B cell (primary cell): ENCODE data around the gene AGBL3. TPM values are rescaled to one million over a fixed set of nuclear protein-coding genes. Genes with fewer than 3 reads are reported as not detected.

ENCODE experiments used
- ATAC-seq: fragments of 200-7000 bp; cut with Tn5 transposase; one replicate; pipeline ENCODE4 v1.10.0; 2021; ENCODE audit warnings: low read depth, mild to moderate bottlenecking, moderate number of reproducible peaks, moderate library complexity
- CTCF ChIA-PET: fragments of 350-600 bp; sonication (Branson Sonifier 250); formaldehyde crosslinking; loops from one replicate; lab custom pipeline; 2021; ENCODE audit warnings: antibody characterized with exemption, inconsistent platforms; lab: Charles Lee
- POLR2A ChIA-PET: fragments of 350-600 bp; sonication (Branson Sonifier 250); formaldehyde crosslinking; loops from one replicate; lab custom pipeline; 2021; ENCODE audit warnings: antibody characterized with exemption; lab: Charles Lee
- DNase-seq: peaks from one replicate; pipeline ENCODE4 v3.0.0; 2013
- H2AFZ ChIP-seq: 2 replicates; pipeline ENCODE4 v1.6.1; 2012; ENCODE audit warnings: mild to moderate bottlenecking, low read depth, low read length; ENCODE audit not compliant: insufficient read depth, poor library complexity, severe bottlenecking
- H3K27ac ChIP-seq, 2 donors: 1 replicate in 1 of 2; 2 replicates in 1 of 2; pipeline ENCODE4 v1.5.1; 2012 to 2013; ENCODE audit warnings: low read length in 2 of 2, mild to moderate bottlenecking in 2 of 2, moderate library complexity in 1 of 2
- H3K27me3 ChIP-seq, 4 experiments: fragments of 200-600 bp in 1 of 4; sonication (generic) in 1 of 4; replicated peaks in 1 of 4; 1 replicate in 2 of 4; 2 replicates in 2 of 4; pipeline versions ENCODE4 v1.6.1 to v1.7.0; 2013 to 2016; ENCODE audit warnings: low read length in 3 of 4, mild to moderate bottlenecking in 2 of 4, mixed read lengths in 1 of 4, moderate library complexity in 1 of 4; ENCODE audit not compliant: insufficient read depth in 4 of 4, control insufficient read depth in 3 of 4; ENCODE audit errors: control extremely low read depth in 1 of 4
- H3K36me3 ChIP-seq, 2 experiments: replicated peaks in 1 of 2; 1 replicate in 1 of 2; 2 replicates in 1 of 2; pipeline versions ENCODE4 v1.6.1 to v1.7.1; 2013; ENCODE audit warnings: low read length in 1 of 2; ENCODE audit not compliant: insufficient read depth in 2 of 2, control insufficient read depth in 1 of 2; ENCODE audit errors: control extremely low read depth in 1 of 2, extremely low read depth in 1 of 2
- H3K4me1 ChIP-seq, 2 donors: fragments of 200-600 bp in 1 of 2; sonication (generic) in 1 of 2; 1 replicate in 1 of 2; 2 replicates in 1 of 2; pipeline versions ENCODE4 v1.5.1 to v1.6.1; 2013 to 2017; ENCODE audit warnings: low read length in 2 of 2; ENCODE audit not compliant: control insufficient read depth in 2 of 2, insufficient read depth in 2 of 2
- H3K4me2 ChIP-seq: replicated peaks from 2 replicates; pipeline ENCODE3; 2012; ENCODE audit warnings: mild to moderate bottlenecking, low read depth, low read length; ENCODE audit not compliant: poor library complexity, severe bottlenecking
- H3K4me3 ChIP-seq, 5 experiments: fragments of 200-600 bp in 1 of 5; sonication (generic) in 1 of 5; 1 replicate in 3 of 5; 2 replicates in 2 of 5; pipeline versions ENCODE4 v1.5.1 to v1.7.0; 2011 to 2016; ENCODE audit warnings: low read length in 4 of 5, mild to moderate bottlenecking in 4 of 5, low read depth in 2 of 5, control low read depth in 1 of 5, moderate library complexity in 1 of 5; ENCODE audit not compliant: insufficient read depth in 1 of 5; ENCODE audit errors: control extremely low read depth in 1 of 5, extremely low read depth in 1 of 5
- H3K79me2 ChIP-seq: fragments of 200-600 bp; sonication (generic); one replicate; pipeline ENCODE4 v1.6.0; 2016; ENCODE audit warnings: low read length; ENCODE audit not compliant: control insufficient read depth, insufficient read depth
- H3K9ac ChIP-seq: fragments of 200-600 bp; sonication (generic); 2 replicates; pipeline ENCODE4 v1.6.1; 2017; ENCODE audit warnings: mild to moderate bottlenecking, low read length, moderate library complexity
- H3K9me3 ChIP-seq, 3 donors: one replicate each; pipeline versions ENCODE4 v1.6.1 to v1.7.1; 2013; ENCODE audit warnings: low read length in 2 of 3; ENCODE audit not compliant: control insufficient read depth in 2 of 3, insufficient read depth in 1 of 3; ENCODE audit errors: control extremely low read depth in 1 of 3
- H4K20me1 ChIP-seq: 2 replicates; pipeline ENCODE4 v1.6.0; 2012; ENCODE audit warnings: mild to moderate bottlenecking, low read length; ENCODE audit not compliant: insufficient read depth, control insufficient read depth, poor library complexity, severe bottlenecking
- H3K27ac Mint-ChIP-seq: one replicate; pipeline ENCODE4 v1.8.0; 2021; ENCODE audit warnings: mixed read lengths
- H3K27me3 Mint-ChIP-seq: one replicate; pipeline ENCODE4 v1.8.0; 2021; ENCODE audit warnings: mixed read lengths
- H3K4me1 Mint-ChIP-seq: one replicate; pipeline ENCODE4 v1.8.0; 2021; ENCODE audit warnings: mixed read lengths
- H3K4me3 Mint-ChIP-seq: one replicate; pipeline ENCODE4 v1.8.0; 2021; ENCODE audit warnings: mixed read lengths
- H3K9me3 Mint-ChIP-seq: one replicate; pipeline ENCODE4 v1.8.0; 2022; ENCODE audit warnings: mixed read lengths; ENCODE audit not compliant: insufficient read depth
- CTCF ChIP-seq: fragments of 200-600 bp; IDR thresholded peaks from one replicate; pipeline ENCODE4 v1.8.0; 2022; ENCODE audit warnings: antibody characterized with exemption, mild to moderate bottlenecking
- EZH2 ChIP-seq: IDR thresholded peaks from 2 replicates; pipeline ENCODE4 v1.6.1; 2012; ENCODE audit warnings: borderline replicate concordance, low read depth, mild to moderate bottlenecking, moderate library complexity, low read length; ENCODE audit not compliant: insufficient read depth, poor library complexity, severe bottlenecking
- WGBS: methylation state at CpG from one replicate; pipeline ENCODE4 v1.1.5; 2013; ENCODE audit warnings: missing lambda C conversion rate; ENCODE audit not compliant: insufficient coverage; 5-methylcytosine and 5-hydroxymethylcytosine counted together
- intact Hi-C: fragments of 100-400 bp; cut with micrococcal nuclease; formaldehyde crosslinking; loops from one replicate; pipeline ENCODE4 v1.10.0; 2022
- polyA plus RNA-seq: library from polyadenylated mRNA; depleted of rRNA; stranded (reverse); fragments of >200 nt; gene quantifications from 2 replicates; pipeline ENCODE4 v1.2.3, GENCODE V29; 2012
- total RNA-seq, 2 donors: library from RNA; stranded (reverse); fragments of 120-200 nt in 1 of 2; gene quantifications; 1 replicate in 1 of 2; 2 replicates in 1 of 2; pipeline versions ENCODE4 v1.2.3 to v1.2.4, GENCODE V29; 2013 to 2022

Gene AGBL3
- total and polyA plus RNA-seq, 2 donors (not counting 1 experiment from before 2014, with no cell fraction given), result 0.51 to 10.9 TPM

GRCh38 chr7:135166338-135166990 lies 180.2 kb downstream of the AGBL3 start:
- intact Hi-C loops, result no loop called here
- H3K4me3 Mint-ChIP-seq, result no peak overlapping the region
- Histone ChIP-seq H4K20me1 (peaks cover 14% of the 10 kb centered on the region), H3K4me3 (no peak overlapping the region), H2AFZ (no peak overlapping the region), H3K9ac (no peak overlapping the region), H3K36me3 (peaks cover 0 to 55% of the 10 kb centered on the region in 2 experiments), H3K4me2 (no peak overlapping the region), H3K4me1 (peaks cover 17 to 37% of the 10 kb centered on the region in 2 donors), H3K79me2 (peaks cover 24% of the 10 kb centered on the region), H3K27ac (peak overlapping the region in 1 of 2 donors; percentile 13), H3K27me3 (no peaks in the 10 kb centered on the region), H3K9me3 (peaks cover 0 to 7% (median 0%) of the 10 kb centered on the region in 3 donors)
- TF ChIP-seq EZH2 (no peak), CTCF (no peak)
- ChIA-PET POLR2A (no interaction called here), CTCF (interaction anchor here (7.8 to 8.1 kb wide), 2 partner anchors 21 to 180 kb away, joined by 78 to 80 read pairs; partner anchors contain the start of genes AGBL3 and TMEM140)
- ATAC-seq, result no peak
- H3K27me3 Mint-ChIP-seq, result no peaks in the 10 kb centered on the region
- H3K27ac Mint-ChIP-seq, result peak overlapping the region; percentile 87
- 69% methylated on average over 16 of the region's 18 CpGs for WGBS
- peaks cover 64% of the 10 kb centered on the region for H3K4me1 Mint-ChIP-seq
- DNase-seq, result no peak
- H3K9me3 Mint-ChIP-seq, result peaks cover 2% of the 10 kb centered on the region

- ATAC-seq (no peak), DNase-seq (no peak)
- Histone ChIP-seq H3K4me2 (peak overlapping the region; percentile 21), H3K9ac (no peak overlapping the region), H3K36me3 (peaks cover 0 to 52% of the 10 kb centered on the region in 2 experiments), H4K20me1 (peaks cover 10% of the 10 kb centered on the region), H3K4me1 (peaks cover 22 to 41% of the 10 kb centered on the region in 2 donors), H3K27me3 (no peaks in the 10 kb centered on the region), H2AFZ (no peak overlapping the region), H3K9me3 (no peaks in the 10 kb centered on the region), H3K27ac (peak overlapping the region in 1 of 2 donors; percentile 7), H3K4me3 (no peak overlapping the region), H3K79me2 (peaks cover 14% of the 10 kb centered on the region)
- intact Hi-C loops, result no loop called here
- no peaks in the 10 kb centered on the region for H3K9me3 Mint-ChIP-seq
- WGBS, result 70% methylated on average over 6 of the region's 12 CpGs
- peak overlapping the region; percentile 87 for H3K27ac Mint-ChIP-seq
- ChIA-PET CTCF (interaction anchor here (0.5 to 8.1 kb wide), 4 partner anchors 21 to 486 kb away, joined by 3 to 80 read pairs (median 49); partner anchors contain the start of genes AGBL3 and TMEM140), POLR2A (no interaction called here)
- no peaks in the 10 kb centered on the region for H3K27me3 Mint-ChIP-seq
- H3K4me1 Mint-ChIP-seq, result peaks cover 64% of the 10 kb centered on the region
- TF ChIP-seq EZH2, result no peak
- TF ChIP-seq CTCF, result no peak
- H3K4me3 Mint-ChIP-seq, result peak overlapping the region; percentile 61
These were observed 181.1 kb downstream of the AGBL3 start for GRCh38 chr7:135167365-135167917.
